NCI-H524 (cell line): ENCODE data around the gene THSD4.

Experiments
- DNase-seq, 2 experiments: peaks; one replicate each; lab custom pipeline; 2025; lab: John Stamatoyannopoulos, UW

The THSD4 gene

DNA sequence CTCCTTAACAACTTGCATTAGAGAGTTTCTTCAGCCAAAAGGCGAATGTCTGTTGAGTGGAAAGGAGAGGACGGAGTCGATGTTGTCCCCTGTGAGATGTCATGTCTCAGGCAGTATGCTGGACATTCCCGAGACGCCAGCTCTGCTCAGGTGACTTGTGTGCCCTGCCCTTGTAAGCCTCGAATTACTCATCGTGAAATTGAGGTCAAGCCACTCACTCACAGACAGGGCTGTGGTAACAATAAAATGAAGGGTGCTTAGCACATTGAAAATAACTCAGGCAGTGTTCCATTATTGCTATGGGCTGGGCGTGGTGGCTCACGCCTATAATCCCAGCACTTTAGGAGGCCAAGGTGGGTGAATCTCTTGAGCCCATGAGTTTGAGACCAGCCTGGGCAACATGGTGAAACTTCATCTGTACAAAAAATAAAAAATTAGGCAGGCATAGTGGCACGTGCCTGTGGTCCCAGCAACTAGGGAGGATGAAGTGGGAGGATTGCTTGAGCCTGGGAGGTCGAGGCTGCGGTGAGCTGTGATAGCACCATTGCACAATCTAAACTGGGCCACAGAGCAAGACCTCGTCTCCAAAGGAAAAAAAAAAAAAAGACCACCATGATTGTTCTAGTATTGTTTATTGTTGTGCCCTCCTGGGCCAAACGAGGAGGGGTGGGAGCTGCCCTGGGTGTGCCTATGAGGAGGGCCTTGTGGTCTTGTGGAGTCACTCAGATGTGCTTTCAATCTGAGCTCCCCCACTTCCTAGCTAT lies 214.4 kb downstream of the THSD4 start:
- DNase-seq = no peak

DNA sequence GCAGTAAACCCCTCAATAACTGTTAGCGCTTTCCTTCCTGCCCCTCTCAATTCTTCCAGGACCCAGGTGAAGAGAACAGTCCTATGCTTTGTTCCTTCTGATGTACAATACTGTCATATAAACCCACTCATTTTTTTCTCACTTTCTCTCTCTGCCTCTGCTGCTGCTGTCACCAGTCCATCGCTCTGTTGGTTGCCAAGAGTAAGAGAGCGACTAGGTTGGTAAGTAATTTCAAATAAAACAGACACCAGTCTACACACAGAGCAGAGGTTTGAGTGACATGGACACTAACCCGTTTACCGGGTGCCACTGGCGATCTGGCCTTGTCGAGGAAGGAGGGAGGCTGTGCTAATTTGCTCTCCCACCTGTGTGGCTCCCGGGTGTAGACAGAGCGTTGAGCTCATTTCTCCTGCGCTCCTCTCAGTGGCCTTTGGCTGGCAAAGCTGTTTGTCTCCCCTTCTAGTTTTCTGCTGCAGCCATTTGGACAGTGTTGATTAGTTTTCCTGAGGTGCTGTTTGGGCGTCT lies 215.4 kb downstream of the THSD4 start:
- peak in 1 of 2 experiments; percentile 17 for DNase-seq

DNA sequence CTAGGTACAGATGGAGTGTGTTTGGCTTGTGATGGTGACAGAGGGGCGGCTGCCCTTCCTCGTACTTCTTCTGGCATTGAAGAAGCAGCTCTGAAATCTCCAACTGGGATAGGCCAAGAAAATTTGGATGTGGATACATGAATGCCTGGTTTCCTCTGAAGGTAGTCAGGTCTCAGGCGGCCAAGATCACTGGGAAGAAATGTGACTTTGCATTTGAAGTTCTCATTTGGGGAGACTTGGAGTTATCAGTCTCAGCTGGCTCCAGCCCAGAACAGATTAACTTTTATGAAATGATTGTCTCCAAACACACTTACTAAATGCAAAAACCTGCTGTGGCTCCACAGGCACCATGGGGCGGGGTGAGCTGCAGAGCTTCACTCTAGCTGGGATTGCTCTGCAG lies 215.9 kb downstream of the THSD4 start:
- DNase-seq = no peak

DNA sequence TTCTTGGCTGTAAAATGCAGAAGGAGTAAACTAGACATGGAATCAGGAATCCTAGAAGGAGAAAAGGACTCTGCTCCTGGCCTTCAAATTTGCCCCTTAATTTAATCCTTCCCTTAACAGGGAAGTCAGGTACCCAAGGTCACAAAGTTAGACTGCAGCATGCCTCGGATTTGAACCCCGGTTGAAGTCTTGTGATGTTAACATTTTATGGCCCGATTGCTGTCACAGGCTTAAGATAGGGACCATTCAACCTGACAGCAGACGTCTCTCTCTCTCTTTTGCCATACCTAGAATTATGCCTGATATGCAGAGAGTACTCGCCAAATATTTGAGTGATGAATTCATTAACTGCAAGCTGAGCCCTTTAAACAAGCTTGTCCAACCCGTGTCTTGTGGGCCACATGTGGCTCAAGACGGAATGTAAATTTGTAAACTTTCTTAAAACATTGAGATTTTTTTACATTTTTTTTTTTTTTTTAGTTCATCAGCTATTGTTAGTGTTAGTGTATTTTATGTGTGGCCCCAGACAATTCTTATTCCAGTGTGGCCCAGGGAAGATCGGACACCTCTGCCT lies 217.2 kb downstream of the THSD4 start:
- no peak for DNase-seq

DNA sequence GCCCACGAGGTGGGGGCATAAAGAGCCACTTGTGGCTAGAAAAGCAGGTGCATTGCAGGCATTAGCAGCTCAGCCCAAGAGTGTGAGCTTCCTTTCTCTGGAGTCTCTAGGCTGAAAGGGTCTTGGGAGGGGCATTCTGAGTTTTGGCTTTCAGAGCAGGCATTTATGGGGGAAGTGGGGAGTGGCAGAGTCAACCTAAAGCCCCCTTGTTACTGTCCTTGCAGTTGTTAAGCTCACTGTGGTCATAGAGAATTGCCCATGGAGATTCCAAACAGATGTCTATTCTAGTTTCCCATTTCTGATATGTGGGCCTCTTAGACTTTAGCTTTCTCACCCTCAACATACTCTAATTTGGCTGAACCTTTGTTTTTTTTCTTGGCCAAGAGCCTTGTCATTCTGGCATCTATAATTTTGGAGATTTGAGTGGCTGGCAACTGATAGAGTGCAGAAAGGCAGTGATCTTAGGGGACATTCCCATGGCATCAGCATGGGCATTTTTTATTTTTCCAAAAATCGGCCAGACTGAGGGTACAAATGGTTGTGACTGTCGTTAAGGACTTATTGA lies 217.9 kb downstream of the THSD4 start:
- no peak for DNase-seq

DNA sequence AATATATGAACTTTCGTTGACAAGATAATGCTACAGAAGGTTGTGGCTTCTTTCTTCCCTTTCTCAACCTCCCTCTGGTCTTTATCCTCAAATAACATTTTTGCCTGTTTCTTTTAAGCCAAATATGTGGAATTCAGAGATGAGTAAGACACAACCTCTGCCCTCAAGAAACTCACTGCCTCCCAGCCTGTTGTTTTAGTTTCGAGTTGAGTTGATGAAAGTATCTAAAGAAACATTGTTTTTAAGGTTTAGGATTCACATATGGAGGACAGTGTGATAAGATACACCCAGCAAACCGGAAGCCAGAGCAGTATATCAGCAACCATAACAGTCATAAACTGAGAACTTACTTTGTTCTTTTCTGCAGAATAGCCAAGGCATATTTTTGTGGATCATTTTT lies 218.6 kb downstream of the THSD4 start:
- no peak for DNase-seq

DNA sequence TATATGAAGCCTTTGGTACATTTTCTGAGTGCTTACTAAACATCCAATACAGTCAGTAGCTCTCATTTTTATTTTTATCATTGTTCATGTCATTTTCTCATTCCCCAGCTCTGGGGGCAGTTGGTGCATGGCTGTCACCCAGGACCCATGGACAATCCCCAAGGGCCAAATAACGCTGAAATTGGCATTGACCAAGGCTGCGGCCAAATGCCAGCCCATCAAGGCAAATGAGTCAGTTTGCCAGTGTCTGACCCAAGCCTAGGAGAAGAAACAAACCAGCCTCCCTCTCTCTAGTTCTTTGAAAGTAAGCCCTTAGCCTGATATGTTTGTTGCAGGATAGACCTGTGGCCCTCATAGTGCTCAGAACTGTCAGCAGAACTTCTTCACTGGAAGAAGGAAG lies 219.2 kb downstream of the THSD4 start:
- no peak for DNase-seq

DNA sequence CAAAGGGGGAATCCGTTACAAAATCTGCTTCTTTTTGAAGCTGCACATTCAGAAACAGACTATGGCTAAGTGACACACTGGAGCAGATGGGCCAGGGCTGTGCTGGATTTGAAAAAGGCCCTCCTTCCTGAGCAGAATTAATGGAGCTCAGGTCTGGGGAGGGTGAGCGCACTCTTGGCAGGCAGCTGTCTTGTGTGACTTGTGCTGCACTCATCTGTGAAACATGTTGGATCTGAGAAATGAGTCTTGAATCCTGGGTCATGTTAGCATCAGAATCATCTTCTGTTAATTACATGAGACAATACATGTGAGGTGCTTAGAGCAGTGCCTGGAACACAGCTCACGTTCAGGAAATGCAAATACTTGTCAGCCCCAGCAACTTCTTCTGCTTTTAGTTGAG lies 219.6 kb downstream of the THSD4 start:
- DNase-seq = peak in 1 of 2 experiments; percentile 45

DNA sequence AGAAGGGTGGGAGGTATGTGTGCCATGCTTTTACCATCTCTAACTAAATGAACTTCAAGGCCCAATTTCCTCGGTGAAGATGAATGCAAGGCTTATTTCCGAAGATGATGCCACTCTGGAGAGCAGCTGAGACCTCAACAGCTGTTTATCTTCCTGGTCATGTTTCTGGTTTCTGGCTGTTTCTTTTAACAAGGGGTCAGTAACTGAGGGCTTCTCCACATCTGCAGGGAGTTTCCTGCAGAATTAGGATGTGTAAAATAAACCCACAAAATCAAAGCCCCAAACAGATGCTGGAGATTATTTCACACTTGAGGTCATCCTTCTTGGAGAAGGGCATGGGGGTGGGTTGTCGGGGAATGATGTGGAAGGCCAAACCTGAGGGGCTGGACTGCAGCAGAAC lies 220.3 kb downstream of the THSD4 start:
- no peak for DNase-seq

DNA sequence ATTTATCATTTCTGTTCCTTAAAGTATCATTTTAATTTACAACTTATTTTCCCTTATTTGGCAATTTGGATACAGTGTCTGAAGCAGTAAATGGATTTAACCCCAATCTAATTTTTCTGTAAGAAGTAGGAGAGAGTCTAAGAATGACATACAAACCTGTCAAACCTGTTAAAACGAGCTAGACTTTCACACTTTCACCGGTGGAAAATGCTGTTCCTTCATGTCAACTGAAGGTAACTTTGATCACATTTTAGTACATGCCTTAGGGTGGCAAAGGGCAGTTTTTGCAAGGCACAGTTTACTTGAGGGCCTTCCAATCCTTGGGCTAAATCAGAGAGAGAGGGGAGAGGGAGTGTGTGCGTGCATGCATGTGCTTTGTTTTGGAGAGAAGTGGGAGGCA lies 221.4 kb downstream of the THSD4 start:
- no peak for DNase-seq

DNA sequence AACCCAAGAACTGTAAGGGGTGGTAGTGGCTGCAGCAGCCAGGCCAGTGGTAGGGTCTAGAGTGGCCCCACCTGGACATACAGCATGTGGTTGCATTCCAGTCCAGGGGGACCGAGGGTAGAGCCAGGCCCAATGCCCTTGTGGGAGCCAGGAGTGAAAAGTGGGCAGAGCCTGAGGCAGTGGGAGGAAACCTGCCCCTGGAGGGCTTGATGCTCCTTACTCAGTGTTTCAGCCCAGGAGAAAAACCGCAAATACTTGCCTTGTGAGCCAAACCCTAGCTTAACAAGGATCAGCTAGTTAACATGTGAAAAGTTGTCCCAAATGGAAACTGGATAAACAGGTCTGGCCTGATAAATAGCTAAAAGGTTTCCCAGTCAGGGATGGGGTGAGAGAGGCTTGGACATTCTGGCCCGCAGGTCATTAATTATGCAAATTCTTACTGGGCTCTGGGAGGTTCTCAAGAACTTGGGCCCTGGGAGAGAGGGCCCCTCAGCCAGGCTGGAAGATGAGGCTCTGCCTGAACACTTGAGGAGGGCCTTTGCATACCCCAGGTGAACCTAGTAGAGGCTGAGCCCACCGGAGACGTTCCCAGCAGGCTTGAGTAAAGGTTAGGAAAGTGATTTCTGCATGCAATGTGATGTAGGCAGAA lies 222.1 kb downstream of the THSD4 start:
- no peak for DNase-seq

DNA sequence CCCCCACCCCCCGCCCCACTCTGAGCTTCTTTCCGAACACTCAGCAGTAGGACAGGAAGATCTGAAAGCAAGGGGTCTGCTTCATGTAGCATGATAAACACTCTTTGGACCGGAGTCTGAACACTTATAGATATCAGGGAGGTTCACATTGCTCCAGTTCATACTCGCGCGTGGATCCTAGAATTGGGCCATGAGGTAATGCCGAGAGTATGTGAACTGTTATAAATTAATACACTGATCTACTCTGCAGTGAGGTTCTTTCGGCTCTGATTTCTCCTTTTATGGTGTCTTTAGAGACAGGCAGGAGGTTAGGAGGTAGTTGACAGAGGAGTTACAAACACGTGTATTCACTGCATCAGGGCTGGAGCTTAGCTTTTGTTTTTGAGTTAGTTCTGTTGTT lies 223.0 kb downstream of the THSD4 start:
- no peak for DNase-seq

DNA sequence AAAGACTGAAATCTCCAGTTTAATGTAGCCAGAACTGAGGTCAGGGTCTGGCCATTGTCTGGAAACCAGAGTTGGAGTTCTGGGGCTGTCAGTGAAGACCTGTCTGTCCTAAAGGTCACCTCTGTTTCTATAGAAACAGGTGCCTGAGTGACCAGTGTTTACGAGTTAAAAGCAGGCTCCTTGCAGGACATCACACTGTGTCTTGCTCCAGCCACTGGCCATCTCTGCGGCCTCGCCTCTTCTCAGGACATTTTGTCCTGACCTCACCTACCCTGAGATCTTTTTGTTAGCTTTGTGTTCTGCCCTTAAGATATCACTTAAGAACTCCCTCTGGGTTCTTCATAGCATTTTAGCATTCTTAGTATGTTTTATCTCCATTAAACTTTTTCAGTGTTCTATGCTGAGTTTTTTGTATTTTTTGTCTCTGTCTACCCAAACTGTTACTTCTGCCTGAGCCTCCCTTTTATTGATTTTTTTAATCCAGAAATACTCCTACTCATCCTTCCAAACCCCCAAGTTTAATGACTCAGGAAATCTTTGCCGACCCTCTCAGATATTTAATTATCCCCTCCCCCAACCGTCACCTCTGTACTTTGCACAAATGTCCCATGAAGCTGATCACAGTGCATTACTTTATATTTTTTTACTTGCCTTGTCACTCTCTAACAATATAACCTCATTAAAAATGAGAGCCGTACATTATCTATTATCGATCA lies 223.7 kb downstream of the THSD4 start:
- DNase-seq = no peak

DNA sequence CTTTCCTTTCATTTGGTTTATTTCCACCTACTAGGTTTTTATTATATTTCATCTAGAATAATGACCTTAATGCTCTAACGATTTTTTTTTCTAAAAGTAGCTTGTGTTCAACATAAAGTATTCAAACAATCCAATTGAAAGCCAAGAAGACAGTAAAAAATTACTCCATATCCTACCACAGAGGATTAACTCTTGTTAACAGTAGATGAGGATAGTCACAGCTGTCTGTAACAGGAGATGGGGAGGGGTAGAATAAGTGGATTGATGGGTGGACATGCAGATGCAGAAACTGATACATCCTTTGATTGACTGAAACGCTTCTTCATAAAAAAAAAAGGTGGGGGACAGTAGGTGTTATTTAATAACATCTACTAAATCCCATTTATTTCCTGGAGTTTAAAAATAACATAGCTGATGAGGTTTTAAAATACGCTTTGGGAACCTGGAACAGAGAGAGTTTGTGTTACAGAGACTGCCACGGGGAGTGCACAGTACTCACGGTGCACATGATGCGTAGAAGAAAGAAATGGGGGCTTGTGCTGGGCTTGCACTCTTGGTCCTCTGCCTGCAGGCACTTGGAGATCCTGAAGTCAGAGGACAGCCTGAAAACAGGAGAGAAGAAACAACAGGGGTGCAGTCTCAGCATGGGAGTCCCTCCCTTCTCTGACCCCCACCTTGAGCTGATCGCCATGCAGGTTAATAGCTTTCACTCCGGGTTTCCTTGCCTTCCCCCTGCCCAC lies 226.7 kb downstream of the THSD4 start:
- peak; percentile 32 to 83 for DNase-seq

DNA sequence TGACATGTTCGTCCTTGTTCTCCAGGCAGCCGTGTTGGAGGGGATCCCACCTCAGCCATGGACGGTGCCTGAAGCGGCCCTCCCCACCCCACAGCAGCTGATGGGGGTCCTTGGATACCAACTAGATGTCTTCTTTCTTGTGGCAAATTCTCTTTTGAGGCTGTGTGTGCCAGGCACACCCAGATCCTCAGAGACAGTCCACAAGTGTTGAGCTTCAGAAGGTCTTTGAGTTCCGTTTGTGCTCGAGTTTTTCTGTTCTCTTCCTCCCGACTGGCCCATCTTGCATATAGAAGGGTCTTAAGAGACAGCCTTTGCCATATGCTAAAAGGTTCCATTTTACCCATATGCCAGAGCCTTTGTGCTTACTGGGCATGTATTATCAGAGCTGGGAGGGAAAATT lies 227.4 kb downstream of the THSD4 start:
- peak in 1 of 2 experiments; percentile 33 for DNase-seq

DNA sequence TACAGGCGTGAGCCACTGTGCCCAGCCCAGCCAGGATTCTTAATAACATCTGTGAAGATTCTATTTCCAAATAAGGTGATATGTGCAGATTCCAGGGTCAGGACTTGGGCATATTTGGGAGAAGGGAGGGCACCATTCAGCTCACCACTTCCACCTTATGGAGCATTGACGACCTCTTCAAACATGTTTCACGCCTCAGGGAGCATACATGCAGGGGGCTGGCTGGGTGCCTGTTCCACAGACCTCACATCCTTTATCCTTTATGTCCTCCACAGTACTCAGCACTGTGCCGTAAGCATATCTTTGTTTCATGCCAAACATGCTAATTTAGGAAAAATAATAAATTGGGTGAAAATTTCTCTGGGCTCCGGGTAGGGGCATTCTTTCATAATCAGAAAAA lies 229.0 kb downstream of the THSD4 start:
- peak; percentile 13 to 28 for DNase-seq

DNA sequence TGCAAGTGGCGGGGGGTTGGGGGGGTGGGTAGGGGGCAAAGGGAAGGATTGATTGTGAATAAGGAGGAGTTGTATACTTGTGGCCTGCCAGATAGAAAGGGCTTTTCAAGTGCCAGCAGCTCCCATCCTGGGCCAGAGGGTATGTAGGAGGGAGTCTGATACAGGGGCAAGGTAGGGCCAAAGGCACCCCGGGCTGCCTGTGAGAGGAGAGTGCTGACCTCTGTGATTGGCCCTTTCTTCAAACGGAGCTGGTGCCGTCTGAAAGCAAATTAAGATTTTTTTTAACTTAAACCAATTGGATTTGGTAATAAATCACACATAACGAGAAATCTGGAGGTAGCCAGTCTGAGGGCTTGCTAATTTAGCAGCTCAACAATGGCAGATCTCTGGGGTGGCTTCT lies 229.9 kb downstream of the THSD4 start:
- DNase-seq = no peak

DNA sequence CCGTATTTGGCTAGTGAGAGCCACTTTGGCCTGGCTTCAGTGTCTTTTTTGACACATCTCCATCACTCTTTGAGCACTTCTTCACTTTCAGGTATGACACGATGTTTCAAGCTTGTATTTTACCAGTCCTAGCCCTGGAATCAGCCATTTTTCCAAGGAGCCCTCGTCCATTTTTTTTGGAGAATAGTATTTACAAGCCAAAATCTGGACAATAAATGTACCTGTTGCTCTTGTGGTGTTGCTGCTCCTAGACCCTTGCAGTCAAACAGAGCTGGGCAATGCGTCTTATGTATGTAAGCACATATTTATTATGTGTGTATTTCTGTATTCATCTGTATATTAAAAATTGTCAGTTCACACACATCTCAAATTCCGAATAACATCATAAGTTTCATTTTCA lies 231.2 kb downstream of the THSD4 start:
- DNase-seq = no peak

DNA sequence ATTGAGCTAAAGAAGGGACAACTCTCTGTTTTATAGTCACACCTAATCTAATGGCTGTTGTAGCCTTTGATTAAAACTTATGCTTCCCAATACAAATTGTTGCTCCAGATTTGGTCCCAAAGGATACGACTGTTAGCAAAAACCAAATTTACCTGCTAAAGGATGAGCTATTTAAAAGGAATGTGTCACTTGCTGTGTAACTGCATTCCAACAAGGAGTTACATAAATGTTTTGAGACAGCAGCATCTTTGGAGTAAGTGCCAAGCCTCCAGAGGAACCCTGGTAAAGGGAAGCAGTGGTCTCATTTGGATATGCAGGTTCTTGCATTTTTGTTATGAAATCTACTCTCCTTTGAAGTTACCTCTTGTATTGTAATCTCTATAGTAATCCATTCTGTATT lies 233.3 kb downstream of the THSD4 start:
- DNase-seq = no peak

DNA sequence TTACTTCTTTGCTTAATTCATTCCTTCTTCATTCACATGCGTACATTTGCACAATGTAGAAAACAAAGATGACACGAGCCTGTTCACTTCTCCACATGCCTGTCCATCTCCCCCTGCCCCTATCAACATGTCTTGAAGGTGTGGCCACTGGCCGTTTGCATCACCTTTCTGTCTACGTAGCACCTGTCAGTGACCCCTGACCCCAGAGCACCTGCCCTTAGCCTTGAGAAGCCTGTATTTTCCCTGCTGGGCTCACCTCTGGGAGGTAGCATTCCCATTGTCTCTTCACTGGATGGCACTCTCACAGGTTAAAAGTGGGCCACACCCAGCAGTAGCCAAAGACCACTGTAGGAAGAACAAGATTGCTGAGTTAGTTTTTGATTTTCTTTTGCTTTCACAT lies 234.1 kb downstream of the THSD4 start:
- DNase-seq = no peak

DNA sequence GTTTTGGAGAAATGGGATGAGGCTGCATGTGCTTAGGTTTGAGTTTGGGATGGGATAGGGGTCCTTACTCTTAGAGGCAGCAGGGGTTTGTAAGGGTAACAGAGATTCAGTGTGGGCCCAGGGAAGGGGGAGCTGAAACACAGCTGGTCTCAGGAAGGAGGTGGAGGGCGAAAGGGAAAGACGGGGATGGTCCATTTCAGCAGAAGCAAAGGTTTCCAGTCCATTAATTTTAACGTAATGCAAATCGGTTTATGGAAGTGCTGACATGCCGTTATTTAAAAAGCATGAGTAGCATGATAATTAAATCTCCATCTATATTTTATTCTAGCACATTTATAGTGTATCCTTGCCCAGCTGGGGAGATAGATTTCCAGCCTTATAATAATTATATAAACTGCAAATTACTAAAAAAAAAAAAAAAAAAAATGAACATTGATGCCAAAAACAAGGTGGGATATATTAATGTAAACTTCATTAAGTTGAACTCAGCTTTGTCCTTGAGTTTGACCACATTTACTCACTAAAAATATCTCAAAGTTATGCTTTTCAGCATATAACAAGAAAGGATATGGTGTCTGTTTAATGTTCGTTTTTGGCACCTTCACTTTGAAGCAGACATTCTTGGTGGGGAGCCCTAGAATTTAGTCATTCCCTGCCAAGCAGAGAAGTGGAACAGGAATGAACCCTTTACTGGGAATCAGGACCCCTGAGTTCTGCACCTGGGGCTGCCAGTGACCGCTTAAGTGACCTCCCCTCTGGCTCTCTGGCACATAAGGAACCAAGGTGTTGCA lies 234.7 kb downstream of the THSD4 start:
- no peak for DNase-seq
